GM19395 (cell line): Measurements from ENCODE around the gene CHST12.
A peak's percentile ranks its signal among the peaks of the same experiment; 100 is the strongest.

Experiments used
- ATAC-seq: cut with Tn5 transposase; IDR thresholded peaks from one replicate; pipeline ENCODE4 v1.9.1; 2021; ENCODE audit warnings: mild to moderate bottlenecking, moderate library complexity; ENCODE audit not compliant: unreplicated experiment

The CHST12 gene

GRCh38 chr7:2403014-2403717, at the start of gene CHST12:
Gene CHST12 (plus strand): TSS chr7:2403611. CDS start chr7:2432640, 29,029 bp downstream.
- no peak for ATAC-seq

GRCh38 chr7:2353936-2354185, 49.5 kb upstream of the CHST12 start:
- peak; percentile 63 for ATAC-seq

- ATAC-seq = peak; percentile 82
Measured at GRCh38 chr7:2354186-2354938, 49.0 kb upstream of the CHST12 start, which contains the start of gene EIF3B. Gene EIF3B (plus strand): TSS chr7:2354827. CDS start chr7:2354922, 95 bp downstream.

- ATAC-seq = peak; percentile 6
Measured at GRCh38 chr7:2354939-2355704, 48.3 kb upstream of the CHST12 start.

- ATAC-seq = no peak
Measured at GRCh38 chr7:2355705-2356008, 47.8 kb upstream of the CHST12 start.

- no peak for ATAC-seq
Measured at GRCh38 chr7:2357165-2357564, 46.2 kb upstream of the CHST12 start.

GRCh38 chr7:2357571-2357970, 45.8 kb upstream of the CHST12 start:
- no peak for ATAC-seq

- ATAC-seq = no peak
Measured at GRCh38 chr7:2358968-2359527, 44.4 kb upstream of the CHST12 start.

GRCh38 chr7:2359610-2360009, 43.8 kb upstream of the CHST12 start:
- ATAC-seq = no peak

GRCh38 chr7:2360796-2361195, 42.6 kb upstream of the CHST12 start:
- ATAC-seq = no peak

- no peak for ATAC-seq
Measured at GRCh38 chr7:2362385-2363088, 40.9 kb upstream of the CHST12 start.

GRCh38 chr7:2369139-2369538, 34.3 kb upstream of the CHST12 start:
- ATAC-seq = no peak

GRCh38 chr7:2371329-2371728, 32.1 kb upstream of the CHST12 start:
- no peak for ATAC-seq

GRCh38 chr7:2372724-2373123, 30.7 kb upstream of the CHST12 start:
- no peak for ATAC-seq

GRCh38 chr7:2373124-2373556, 30.3 kb upstream of the CHST12 start:
- no peak for ATAC-seq

- ATAC-seq = no peak
Measured at GRCh38 chr7:2373646-2374045, 29.8 kb upstream of the CHST12 start.

- no peak for ATAC-seq
Measured at GRCh38 chr7:2374401-2374800, 29.0 kb upstream of the CHST12 start.

GRCh38 chr7:2374830-2375728, 28.3 kb upstream of the CHST12 start:
- ATAC-seq = no peak

- ATAC-seq = no peak
Measured at GRCh38 chr7:2376351-2377154, 26.9 kb upstream of the CHST12 start.
